Breast epithelium (tissue), 4 donors: ENCODE results near the gene ZNF790. TPM values are rescaled to one million over a fixed set of nuclear protein-coding genes. Genes with fewer than 3 reads are reported as not detected.
A peak's percentile ranks its signal among the peaks of the same experiment; 100 is the strongest.

Experiments
- DNase-seq, 2 donors: peaks; one replicate each; pipeline ENCODE4 v3.0.0-alpha.2; 2019; ENCODE audit warnings: low spot score in 2 of 2
- H3K27ac ChIP-seq, 2 donors: fragments of 200-600 bp; sonication (generic) in 1 of 2; one replicate each; pipeline ENCODE4 v1.5.1; 2016 to 2019; ENCODE audit warnings: mild to moderate bottlenecking in 1 of 2
- H3K27me3 ChIP-seq, 2 donors: fragments of 200-600 bp; sonication (generic) in 1 of 2; one replicate each; pipeline versions ENCODE4 v1.5.1 to v1.6.0; 2017 to 2019; ENCODE audit warnings: control low read depth in 1 of 2, mild to moderate bottlenecking in 1 of 2
- H3K36me3 ChIP-seq: fragments of 200-600 bp; one replicate; pipeline ENCODE4 v1.5.1; 2019
- H3K4me1 ChIP-seq, 2 donors: fragments of 200-600 bp; sonication (generic); one replicate each; pipeline ENCODE4 v1.5.1; 2016 to 2019; ENCODE audit warnings: control low read depth in 1 of 2
- H3K4me3 ChIP-seq, 3 donors: fragments of 200-600 bp; sonication (generic); 1 replicate in 2 of 3; 2 replicates in 1 of 3; pipeline ENCODE4 v1.5.1; 2016 to 2019; ENCODE audit warnings: mild to moderate bottlenecking in 3 of 3, moderate library complexity in 2 of 3
- H3K9me3 ChIP-seq, 2 donors: fragments of 200-600 bp; sonication (generic) in 1 of 2; one replicate each; pipeline ENCODE4 v1.5.1; 2016 to 2019; ENCODE audit warnings: control low read depth in 1 of 2
- POLR2A ChIP-seq: fragments of 450-650 bp; IDR thresholded peaks from one replicate; pipeline ENCODE4 v1.6.1; 2016; ENCODE audit warnings: antibody characterized with exemption, mild to moderate bottlenecking, moderate library complexity
- POLR2AphosphoS5 ChIP-seq, 3 donors: sonication (generic); formaldehyde crosslinking; IDR thresholded peaks; one replicate each; pipeline ENCODE4 v1.6.1; 2017; ENCODE audit warnings: antibody characterized with exemption in 3 of 3
- intact Hi-C: fragments of 100-400 bp; cut with DNase I; formaldehyde crosslinking; loops from one replicate; pipeline ENCODE4 v1.15.1; 2023; ENCODE audit warnings: low total_unique reads
- total RNA-seq, 3 donors: library from RNA; depleted of rRNA; stranded (reverse); fragments of >200 nt; gene quantifications; one replicate each; pipeline ENCODE4 v1.1.0, GENCODE V29; 2016
- TF ChIP-seq, protein P1 (sequence below), 3 donors: fragments of 450-650 bp; IDR thresholded peaks; one replicate each; pipeline ENCODE4 v1.5.1; 2016 to 2017; ENCODE audit warnings: antibody characterized with exemption in 3 of 3, mild to moderate bottlenecking in 3 of 3, moderate library complexity in 3 of 3

The ZNF790 gene
- total RNA-seq, 3 donors from 2014 or later, result 5.6 to 11.4 (median 8.8) TPM

DNA sequence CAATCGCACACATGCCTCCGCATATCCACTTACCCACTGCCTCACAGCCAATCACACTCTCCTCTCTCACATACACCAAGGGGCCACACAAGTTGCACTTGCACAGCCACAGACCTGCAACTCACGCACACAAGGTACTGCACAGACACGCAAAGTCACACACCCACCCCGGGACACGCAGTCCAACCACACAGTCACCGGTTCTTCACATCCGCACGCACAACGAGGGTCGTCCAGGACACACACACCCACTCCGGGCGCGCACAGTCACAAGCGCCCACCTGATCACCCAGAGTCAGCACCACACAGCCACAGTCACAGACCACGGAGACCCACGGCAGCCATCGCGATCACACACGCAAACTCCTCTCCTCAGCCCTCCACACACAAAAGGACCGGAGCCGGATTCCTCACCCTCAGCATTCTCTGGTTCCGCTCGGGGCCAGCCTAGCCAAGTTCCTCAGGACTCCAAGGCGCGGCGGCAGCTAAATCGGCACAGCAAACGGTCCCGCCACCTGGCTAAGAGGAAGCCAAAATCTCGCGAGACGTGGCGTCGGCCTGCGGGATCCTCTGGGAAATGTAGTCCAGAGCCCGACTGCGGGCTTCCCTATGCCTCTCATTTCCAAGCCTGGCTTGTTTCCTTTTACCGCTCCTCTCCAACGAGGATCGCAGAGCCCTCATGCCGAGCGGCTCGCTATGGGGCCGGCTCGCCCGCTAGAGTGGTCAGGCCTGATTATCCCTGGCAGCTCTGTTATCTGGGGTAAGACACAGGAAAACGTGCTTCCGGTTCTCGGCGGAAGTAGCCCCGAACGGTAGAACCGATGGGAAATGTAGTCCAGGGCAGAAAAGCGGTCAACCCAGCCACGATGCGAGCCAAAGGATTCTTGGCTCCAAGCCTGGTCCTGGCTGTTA, 65.6 kb downstream of the ZNF790 start, which contains the start of gene ZNF850:
ZNF850 (minus strand) TSS at position 497 of the 912 bp plus-strand sequence. CDS start 10,201 bp downstream, outside the sequence.
- peaks cover 24 to 28% of the 10 kb centered on the region in 2 donors for H3K9me3 ChIP-seq
- peak within 1 kb of the TSS; percentile 84 for H3K27ac ChIP-seq
- TF ChIP-seq POLR2AphosphoS5 (IDR thresholded peaks at IDR 0.05) (peak; percentile 76 to 93 (median 76)), POLR2A (no peak)
- peak; percentile 91 to 96 for DNase-seq
- H3K36me3 ChIP-seq, result no peaks in the 10 kb centered on the region
- no peaks in the 10 kb centered on the region for H3K4me1 ChIP-seq
- intact Hi-C loops, result no loop called here
- H3K27me3 ChIP-seq, result no peaks in the 10 kb centered on the region
- H3K4me3 ChIP-seq, result peak within 1 kb of the TSS; percentile 79 to 83 (median 80)

DNA sequence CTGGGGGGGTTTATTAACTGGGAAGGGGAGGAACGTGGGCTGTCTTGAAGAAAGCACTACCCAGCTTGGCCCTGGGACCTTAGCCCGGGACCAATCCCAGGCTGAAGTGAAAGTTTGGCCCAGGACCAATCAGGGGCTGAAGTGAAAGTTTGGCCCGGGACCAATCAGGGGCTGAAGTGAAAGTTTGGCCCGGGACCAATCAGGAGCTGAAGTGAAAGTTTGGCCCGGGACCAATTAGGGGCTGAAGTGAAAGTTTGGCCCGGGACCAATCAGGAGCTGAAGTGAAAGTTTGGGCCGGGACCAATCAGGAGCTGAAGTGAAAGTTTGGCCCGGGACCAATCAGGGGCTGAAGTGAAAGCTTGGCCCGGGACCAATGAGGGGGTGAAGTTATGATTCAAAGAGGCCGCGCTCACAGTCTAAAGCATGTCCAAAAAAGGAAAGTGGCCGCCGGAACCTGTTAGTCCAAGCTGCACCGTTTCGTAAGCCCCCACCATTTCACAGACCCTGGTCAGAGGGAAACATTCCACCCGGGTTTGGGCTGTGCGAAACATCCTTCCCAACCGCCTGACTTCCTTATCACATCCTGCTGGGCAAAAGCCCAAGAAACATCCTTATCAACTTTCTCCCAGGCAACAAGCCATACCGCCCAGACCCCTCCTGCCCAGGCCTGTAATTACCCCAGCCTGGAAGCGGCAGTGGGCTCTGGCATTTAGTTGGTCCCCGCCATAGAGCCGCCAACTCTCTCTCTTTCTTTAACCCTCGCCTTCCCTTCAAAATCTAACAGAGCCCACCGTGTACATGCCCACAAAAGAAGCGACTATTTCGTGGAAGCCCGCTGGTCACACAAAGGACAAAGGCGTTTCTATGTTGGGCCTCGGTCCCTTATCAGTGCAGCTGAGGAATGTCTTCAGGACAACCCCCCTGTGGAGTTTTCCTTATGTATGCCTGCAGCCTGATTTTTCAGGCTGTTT, 66.6 kb downstream of the ZNF790 start:
- TF ChIP-seq, protein P1, sequence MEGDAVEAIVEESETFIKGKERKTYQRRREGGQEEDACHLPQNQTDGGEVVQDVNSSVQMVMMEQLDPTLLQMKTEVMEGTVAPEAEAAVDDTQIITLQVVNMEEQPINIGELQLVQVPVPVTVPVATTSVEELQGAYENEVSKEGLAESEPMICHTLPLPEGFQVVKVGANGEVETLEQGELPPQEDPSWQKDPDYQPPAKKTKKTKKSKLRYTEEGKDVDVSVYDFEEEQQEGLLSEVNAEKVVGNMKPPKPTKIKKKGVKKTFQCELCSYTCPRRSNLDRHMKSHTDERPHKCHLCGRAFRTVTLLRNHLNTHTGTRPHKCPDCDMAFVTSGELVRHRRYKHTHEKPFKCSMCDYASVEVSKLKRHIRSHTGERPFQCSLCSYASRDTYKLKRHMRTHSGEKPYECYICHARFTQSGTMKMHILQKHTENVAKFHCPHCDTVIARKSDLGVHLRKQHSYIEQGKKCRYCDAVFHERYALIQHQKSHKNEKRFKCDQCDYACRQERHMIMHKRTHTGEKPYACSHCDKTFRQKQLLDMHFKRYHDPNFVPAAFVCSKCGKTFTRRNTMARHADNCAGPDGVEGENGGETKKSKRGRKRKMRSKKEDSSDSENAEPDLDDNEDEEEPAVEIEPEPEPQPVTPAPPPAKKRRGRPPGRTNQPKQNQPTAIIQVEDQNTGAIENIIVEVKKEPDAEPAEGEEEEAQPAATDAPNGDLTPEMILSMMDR (IDR thresholded peaks at IDR 0.05), result no peak
- TF ChIP-seq POLR2AphosphoS5 (IDR thresholded peaks at IDR 0.05) (peak in 2 of 3 donors; percentile 14 to 32), POLR2A (no peak)
- peak overlapping the region; percentile 79 to 83 (median 80) for H3K4me3 ChIP-seq
- peaks cover 30 to 33% of the 10 kb centered on the region in 2 donors for H3K9me3 ChIP-seq
- intact Hi-C loops, result no loop called here
- no peaks in the 10 kb centered on the region for H3K4me1 ChIP-seq
- peak; percentile 62 to 73 for DNase-seq
- H3K27ac ChIP-seq, result peak overlapping the region; percentile 84
- H3K27me3 ChIP-seq, result no peaks in the 10 kb centered on the region
- H3K36me3 ChIP-seq, result no peaks in the 10 kb centered on the region

Other genes with a start within 250 kb of the ZNF790 start
- gene ZNF382, start 233.1 kb downstream of the ZNF790 start, total RNA-seq, result 10 to 100 TPM in 1 of 3 donors, 1 to 10 TPM in 2; 2.6 to 13.0 (median 6.6) TPM
- gene ZNF461, start 171.6 kb downstream of the ZNF790 start, total RNA-seq, result 10 to 100 TPM in 1 of 3 donors, 1 to 10 TPM in 2; 8.2 to 13.6 (median 9.0) TPM
- gene ZNF567, start 150.8 kb downstream of the ZNF790 start, total RNA-seq, result 10 to 100 TPM in 2 of 3 donors, 1 to 10 TPM in 1; 3.8 to 20.6 (median 15.1) TPM
- 1 to 10 TPM; 2.3 to 8.5 (median 2.4) TPM for gene ZNF850, start 65.6 kb downstream of the ZNF790 start, total RNA-seq
- 10 to 100 TPM in 2 of 3 donors, 1 to 10 TPM in 1; 8.6 to 13.6 (median 10.2) TPM for gene ZNF345, start 12.5 kb upstream of the ZNF790 start, total RNA-seq
- gene ZNF829, start 77.9 kb upstream of the ZNF790 start, total RNA-seq, result 1 to 10 TPM; 3.2 to 8.9 (median 4.3) TPM
- 10 to 100 TPM in 1 of 3 donors, 1 to 10 TPM in 2; 8.5 to 17.9 (median 9.8) TPM for gene ZNF568, start 77.9 kb upstream of the ZNF790 start, total RNA-seq
- gene ZNF420, start 240.0 kb upstream of the ZNF790 start, total RNA-seq, result 10 to 100 TPM in 2 of 3 donors, 1 to 10 TPM in 1; 5.1 to 19.2 (median 17.4) TPM